GM19324 (cell line): ENCODE data around the gene CPA5.
"Not testable (repeated sequence)": the region's sequence is repeated elsewhere in the genome, so short reads cannot be mapped to it uniquely, and the experiment has no call there.

Experiments
- ATAC-seq: cut with Tn5 transposase; IDR thresholded peaks from one replicate; pipeline ENCODE4 v1.9.1; 2021; ENCODE audit warnings: mild to moderate bottlenecking, moderate library complexity; ENCODE audit not compliant: unreplicated experiment, low FRiP score

The CPA5 gene

DNA sequence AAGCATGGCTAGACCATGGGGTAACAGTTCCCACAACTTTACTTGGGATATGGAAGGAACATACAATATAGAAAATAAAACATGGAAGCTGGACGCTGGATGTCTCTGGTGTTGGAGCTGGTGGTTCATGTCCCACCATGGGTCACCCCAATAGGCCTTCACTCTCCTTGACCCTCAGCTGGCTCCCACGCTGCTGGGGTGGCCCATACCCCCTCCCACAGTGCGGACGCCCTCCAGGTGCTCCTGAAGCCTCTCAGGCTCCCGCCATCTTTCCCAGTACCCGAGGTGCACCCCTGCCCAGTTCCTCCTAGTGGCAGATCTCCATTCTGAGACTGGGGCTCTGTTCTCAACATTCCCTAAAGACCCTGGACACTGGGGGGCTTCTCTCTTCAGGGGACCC lies 29.9 kb downstream of the CPA5 start:
- no peak for ATAC-seq

- ATAC-seq, result not testable (repeated sequence)
Measured at GRCh38 chr7:130376461-130376860, 31.8 kb downstream of the CPA5 start.

DNA sequence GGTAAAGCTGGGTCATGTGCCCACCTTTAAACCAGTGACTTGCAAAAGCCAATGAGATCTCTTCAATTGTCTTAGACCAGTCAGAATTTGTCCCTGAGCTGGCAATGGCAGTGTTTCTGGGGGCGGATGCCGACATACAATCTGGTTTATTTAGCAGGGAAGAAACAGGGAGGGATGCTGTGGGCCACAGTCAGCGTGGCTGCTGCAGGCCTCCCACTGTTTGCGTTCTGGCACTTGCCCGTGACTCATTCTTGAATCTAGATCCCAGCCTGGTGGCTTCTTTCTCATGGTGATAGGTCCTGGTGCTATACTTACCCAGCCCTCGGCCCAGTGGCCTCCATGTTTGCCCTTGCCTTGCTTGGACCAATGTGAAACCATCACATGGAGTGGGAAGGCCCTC lies 32.6 kb downstream of the CPA5 start:
- no peak for ATAC-seq

DNA sequence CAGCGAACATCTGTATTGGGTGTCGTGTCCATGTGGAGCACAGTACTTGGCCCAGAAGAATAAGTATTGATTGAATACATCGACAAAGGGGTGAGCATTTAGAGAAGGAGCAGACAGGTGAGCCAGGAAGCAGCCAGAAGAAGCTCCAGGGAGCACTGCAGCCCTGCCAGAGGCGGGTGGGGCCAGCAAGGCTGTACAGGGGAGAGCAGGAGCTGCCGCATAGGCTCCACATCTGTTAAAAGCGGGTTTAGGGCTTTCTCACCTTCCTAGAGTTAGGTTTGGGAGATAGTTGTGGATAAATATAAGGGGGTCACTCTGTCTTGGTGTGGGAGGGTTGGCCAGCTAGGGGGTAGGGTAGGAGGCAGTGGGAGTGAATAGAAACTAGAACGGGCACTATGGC lies 34.4 kb downstream of the CPA5 start:
- ATAC-seq, result no peak

DNA sequence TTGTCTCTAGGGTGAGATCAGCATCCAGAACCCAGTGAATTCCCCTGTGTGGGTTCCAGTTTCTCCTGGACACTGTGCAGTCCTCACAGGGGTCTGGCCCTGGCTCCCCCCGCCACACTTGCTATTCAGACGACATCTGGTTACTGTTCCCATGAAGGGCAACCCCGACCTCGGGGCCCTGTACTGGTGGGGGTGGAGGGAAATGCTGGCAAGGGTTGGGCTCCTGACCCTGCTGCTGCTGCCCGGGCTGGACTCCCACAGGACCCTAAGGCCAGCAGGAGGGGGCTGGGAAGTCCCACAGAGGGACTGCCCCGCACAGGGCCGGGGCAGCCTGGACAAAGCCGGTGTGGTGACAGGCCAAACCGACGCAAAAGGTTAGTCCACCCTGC lies 34.9 kb downstream of the CPA5 start:
- ATAC-seq, result no peak

GRCh38 chr7:130379921-130380860 lies 35.6 kb downstream of the CPA5 start, which contains the start of gene CPA1:
Gene CPA1, plus strand, starts transcription at chr7:130380494. Its CDS starts 27 bp downstream, at chr7:130380521.
- no peak for ATAC-seq

DNA sequence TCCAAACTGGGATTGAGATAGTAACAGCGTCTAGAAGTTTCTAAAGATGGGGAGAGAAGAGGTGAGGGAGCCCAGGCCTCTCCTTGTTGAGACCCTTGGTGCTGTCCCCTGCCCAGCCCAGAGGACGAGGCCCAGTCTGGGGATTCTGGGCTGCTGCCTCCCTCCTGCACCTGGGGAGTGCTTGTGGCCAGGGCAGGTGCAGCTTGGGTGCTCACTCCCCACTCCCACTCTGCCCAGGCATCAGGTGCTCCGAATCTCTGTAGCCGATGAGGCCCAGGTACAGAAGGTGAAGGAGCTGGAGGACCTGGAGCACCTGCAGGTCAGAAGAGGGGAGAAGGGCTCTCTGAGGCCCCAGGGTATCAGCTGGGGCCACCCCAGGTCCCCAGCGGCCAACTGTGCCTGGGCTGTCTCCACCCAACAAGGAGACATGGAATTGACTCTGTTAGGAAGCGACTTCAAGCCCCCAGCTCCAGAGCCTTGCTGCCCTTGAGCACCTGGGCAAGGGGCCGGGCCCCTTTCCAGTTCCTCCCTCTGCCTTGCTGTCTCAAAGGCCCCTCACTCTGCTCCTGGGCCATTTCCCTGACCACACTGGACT lies 36.3 kb downstream of the CPA5 start:
- no peak for ATAC-seq

GRCh38 chr7:130381468-130382312 lies 37.1 kb downstream of the CPA5 start:
- no peak for ATAC-seq

DNA sequence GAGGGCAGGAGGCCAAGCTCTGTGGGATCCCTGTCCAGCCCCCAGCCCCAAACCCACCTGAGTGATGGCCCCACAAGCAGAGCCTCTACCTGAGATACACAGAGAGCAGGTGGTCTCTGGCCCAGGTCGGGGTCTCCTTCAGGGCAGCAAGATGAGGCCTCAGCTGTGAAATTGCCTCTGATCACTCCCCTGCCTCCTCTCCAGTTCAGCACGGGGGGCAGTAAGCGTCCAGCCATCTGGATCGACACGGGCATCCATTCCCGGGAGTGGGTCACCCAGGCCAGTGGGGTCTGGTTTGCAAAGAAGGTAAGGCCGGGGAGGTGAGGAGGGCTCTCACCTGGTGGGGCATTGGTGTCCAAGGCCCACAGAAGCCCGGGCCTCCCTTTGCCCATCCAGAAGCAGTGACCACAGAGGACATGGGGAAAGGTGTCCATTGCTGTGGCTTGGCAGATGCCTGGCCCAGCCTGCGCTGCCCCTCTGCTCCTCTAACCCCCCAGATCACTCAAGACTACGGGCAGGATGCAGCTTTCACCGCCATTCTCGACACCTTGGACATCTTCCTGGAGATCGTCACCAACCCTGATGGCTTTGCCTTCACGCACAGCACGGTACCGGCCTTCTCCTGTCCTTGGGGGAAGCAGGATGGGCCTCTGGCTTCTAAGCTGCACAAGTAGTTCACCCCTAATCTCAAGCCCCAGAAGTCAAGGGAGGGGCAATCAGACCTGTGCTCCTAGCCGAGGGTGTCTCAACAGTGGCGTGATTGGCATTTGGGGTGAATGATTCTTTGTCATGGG lies 38.8 kb downstream of the CPA5 start:
- ATAC-seq, result no peak

GRCh38 chr7:130384371-130384801 lies 39.8 kb downstream of the CPA5 start:
- no peak for ATAC-seq

DNA sequence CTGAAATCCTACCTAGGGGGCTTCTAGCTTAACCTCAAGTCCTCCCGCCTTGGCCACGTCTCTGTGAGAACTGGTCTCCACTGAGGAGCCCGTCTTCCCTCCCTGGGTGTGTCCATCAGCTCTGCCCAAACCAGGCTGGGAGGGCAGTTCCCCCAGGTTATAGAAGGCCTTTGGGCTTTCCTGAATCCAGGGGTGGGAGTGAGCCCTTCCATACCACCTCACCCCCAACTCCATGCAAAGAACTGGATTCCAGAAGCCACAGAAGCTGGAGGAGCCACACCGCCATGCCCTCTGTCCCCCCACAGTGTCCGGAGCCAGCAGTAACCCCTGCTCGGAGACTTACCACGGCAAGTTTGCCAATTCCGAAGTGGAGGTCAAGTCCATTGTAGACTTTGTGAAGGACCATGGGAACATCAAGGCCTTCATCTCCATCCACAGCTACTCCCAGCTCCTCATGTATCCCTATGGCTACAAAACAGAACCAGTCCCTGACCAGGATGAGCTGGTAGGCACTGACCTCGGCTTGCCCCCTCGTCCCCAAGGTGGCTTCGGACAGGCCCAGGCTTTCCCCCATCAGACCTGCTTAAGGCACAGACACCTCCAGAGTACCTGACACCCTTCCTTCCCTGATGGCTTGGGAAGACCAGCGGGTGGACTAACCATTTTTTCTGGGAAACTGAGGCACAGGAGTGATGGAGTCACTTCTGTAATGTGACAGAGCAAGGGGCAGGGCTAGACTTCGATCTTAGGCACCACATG lies 40.4 kb downstream of the CPA5 start:
- no peak for ATAC-seq

DNA sequence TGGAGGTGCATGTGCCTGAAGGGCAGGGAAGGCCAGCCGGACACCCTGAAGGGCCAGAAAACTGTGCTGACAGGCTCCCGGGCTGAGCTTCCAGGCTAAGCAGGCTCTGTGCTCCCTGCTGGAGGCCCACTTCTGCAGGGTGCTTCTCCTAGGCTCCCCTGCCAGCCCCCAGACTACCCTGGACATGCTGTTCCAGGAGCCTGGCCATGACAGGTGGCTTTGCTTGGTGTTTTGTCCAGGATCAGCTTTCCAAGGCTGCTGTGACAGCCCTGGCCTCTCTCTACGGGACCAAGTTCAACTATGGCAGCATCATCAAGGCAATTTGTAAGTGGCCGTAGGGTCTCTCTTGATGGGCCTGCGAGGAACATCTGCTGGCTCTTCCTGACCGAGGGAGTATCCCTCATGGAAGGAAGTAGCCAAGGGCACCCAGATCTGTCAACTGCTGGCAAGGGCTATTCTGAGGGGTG lies 41.0 kb downstream of the CPA5 start:
- ATAC-seq, result no peak

DNA sequence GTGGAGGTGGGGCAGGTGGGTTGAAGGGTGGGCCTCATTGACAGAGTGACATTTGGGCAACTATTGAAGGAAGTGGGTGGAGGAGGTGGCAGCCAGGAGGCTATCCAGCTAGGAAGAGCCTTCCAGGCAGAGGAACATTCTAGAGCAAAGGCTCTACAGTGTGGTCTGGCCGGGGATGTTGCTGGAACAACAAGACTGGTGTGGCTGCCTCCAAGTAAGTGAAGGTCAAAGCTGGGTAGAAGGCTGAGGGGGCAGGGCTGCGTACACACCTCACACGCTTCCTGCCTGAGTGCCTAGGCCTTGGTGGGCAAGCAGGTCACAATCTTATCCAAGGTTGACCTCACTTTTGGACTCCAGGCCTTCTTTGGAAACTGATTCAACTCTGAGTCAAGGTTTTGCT lies 42.3 kb downstream of the CPA5 start:
- ATAC-seq, result no peak

DNA sequence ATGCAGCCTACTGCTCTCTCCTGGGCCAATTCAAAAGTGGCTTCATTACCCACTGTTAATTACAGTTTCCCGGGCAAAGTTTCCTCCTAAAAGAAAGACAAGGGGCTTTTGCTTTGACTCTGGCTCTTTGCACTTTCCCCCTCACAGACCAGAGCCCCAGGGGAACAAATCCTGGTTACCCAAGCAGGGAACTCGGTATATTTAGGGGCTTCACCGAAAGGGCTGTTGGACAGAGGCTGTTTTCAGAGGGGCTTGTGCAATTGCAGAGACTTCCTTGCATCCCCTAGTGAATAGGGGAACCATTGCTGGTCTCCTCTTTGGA lies 42.7 kb downstream of the CPA5 start:
- ATAC-seq, result no peak

- no peak for ATAC-seq
Measured at GRCh38 chr7:130387628-130388403, 43.2 kb downstream of the CPA5 start.

DNA sequence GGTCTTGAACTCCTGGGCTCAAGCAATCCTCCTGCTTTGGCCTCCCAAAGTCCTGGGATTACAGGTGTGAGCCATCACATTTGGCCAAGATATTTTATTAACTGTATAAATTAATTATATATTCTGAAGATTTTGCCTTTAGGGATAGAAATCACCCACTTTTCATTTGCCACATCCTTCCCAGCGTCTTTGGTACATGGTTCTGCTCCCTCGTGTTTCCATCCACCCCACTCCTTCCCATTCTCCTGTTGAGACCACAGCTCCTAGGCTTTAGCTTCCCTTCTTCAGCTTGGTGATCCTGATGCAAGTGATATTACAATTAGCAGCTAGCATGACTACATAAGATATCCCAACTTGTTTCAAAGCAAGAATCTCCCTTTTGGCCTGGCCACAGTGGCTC lies 44.1 kb downstream of the CPA5 start:
- no peak for ATAC-seq

DNA sequence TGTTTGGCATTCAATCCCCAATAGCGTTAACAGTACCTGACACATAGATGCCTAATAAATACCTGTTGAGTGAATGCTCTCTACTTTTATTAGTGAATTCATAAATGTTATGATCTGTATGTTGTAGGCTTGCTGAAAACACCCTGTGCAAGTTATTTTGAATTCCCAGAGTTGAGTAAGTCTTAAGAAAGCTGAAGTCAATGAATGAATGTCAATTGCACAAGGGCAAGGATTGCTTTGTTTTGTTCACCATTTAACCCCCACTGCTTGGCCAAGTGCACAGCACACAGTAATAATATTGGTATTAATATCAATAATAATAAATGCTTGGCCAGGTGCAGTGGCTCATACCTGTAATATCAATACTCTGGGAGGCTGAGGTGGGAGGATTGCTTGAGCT lies 45.9 kb downstream of the CPA5 start:
- no peak for ATAC-seq

DNA sequence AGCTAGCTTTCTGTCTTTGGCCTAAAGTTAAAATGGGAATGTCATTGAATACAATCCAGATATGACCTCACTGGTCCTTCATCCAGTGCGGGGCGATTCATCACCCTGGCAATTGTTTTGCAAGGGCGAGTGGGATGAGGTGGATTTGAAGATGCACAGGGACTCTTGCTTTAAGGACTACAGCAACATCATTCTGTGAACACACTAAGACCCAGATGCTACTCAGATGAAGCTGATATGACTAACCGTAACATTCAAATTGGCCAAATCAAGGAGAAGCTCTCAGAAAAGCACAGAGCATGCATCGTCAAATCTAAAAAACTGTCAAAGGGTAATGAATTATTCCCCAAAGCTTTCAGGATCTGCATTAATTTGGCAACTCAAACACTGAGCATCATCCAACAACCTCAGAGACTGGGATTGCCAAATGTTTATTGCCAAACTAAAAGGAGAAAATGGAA lies 48.5 kb downstream of the CPA5 start:
- ATAC-seq, result no peak
